WTC11 (cell line): ENCODE data around the gene INF2. TPM values are rescaled to one million over a fixed set of nuclear protein-coding genes. Genes with fewer than 3 reads are reported as not detected.

Experiments
- ATAC-seq: fragments of 200-7000 bp; cut with Tn5 transposase; 2 replicates; pipeline ENCODE4 v1.10.0; 2021; ENCODE audit warnings: mild to moderate bottlenecking, moderate library complexity
- CTCF ChIA-PET: fragments of 300-600 bp; sonication (Branson Sonifier 250); formaldehyde crosslinking; loops from one replicate; lab custom pipeline; 2021; ENCODE audit warnings: antibody characterized with exemption; lab: Charles Lee
- POLR2A ChIA-PET: fragments of 350-600 bp; sonication (Branson Sonifier 250); formaldehyde crosslinking; loops from one replicate; lab custom pipeline; 2021; ENCODE audit warnings: antibody characterized with exemption; lab: Charles Lee
- DNase-seq: peaks from one replicate; pipeline ENCODE4 v3.0.0; 2021; ENCODE audit warnings: low spot score
- H3K27ac Mint-ChIP-seq: 2 replicates; pipeline ENCODE4 v1.8.0; 2021; ENCODE audit warnings: mixed read lengths
- H3K27me3 Mint-ChIP-seq: 2 replicates; pipeline ENCODE4 v1.8.0; 2021; ENCODE audit warnings: low read depth, mild to moderate bottlenecking, moderate library complexity, mixed read lengths
- H3K36me3 Mint-ChIP-seq: 2 replicates; pipeline ENCODE4 v1.8.0; 2021; ENCODE audit warnings: mixed read lengths
- H3K4me1 Mint-ChIP-seq: 2 replicates; pipeline ENCODE4 v1.8.0; 2022; ENCODE audit warnings: mixed read lengths
- H3K4me3 Mint-ChIP-seq: 2 replicates; pipeline ENCODE4 v1.8.0; 2021; ENCODE audit warnings: mild to moderate bottlenecking, moderate library complexity, mixed read lengths
- H3K9me3 Mint-ChIP-seq: 2 replicates; pipeline ENCODE4 v1.8.0; 2021; ENCODE audit warnings: mixed read lengths
- CREM ChIP-seq: sonication (generic); formaldehyde crosslinking; IDR thresholded peaks from 2 replicates; pipeline ENCODE4 v1.8.1; 2022; ENCODE audit warnings: mild to moderate bottlenecking, missing genetic modification reagents, moderate library complexity
- EMX1 ChIP-seq: fragments of 250-450 bp; sonication (Bioruptor Pico); IDR thresholded peaks from 2 replicates; pipeline ENCODE4 v1.8.0; 2021; ENCODE audit warnings: mild to moderate bottlenecking
- FOXP1 ChIP-seq: sonication (generic); formaldehyde crosslinking; IDR thresholded peaks from 2 replicates; pipeline ENCODE4 v1.8.0; 2022; ENCODE audit warnings: missing genetic modification reagents, mild to moderate bottlenecking, moderate library complexity, borderline replicate concordance
- NFYB ChIP-seq: sonication (generic); formaldehyde crosslinking; conservative IDR thresholded peaks from 2 replicates; pipeline ENCODE4 v1.8.0; 2022; ENCODE audit warnings: low read depth, missing genetic modification reagents
- ZNF396 ChIP-seq: fragments of 250-450 bp; sonication (Bioruptor Pico); IDR thresholded peaks from 2 replicates; pipeline ENCODE4 v1.8.0; 2021; ENCODE audit warnings: mild to moderate bottlenecking, moderate library complexity, borderline replicate concordance
- total RNA-seq: library from RNA; stranded (reverse); gene quantifications from 3 replicates; pipeline ENCODE4 v1.2.3, GENCODE V29; 2021
- TF ChIP-seq, protein P1 (sequence below): sonication (generic); formaldehyde crosslinking; IDR thresholded peaks from 2 replicates; pipeline ENCODE4 v1.8.1; 2022; ENCODE audit warnings: low read depth, mild to moderate bottlenecking, moderate library complexity, missing genetic modification reagents, borderline replicate concordance
- TF ChIP-seq, protein P2 (sequence below): sonication (generic); formaldehyde crosslinking; conservative IDR thresholded peaks from 2 replicates; pipeline ENCODE4 v1.8.1; 2023; ENCODE audit warnings: mild to moderate bottlenecking, low read depth, missing genetic modification reagents, moderate library complexity
- TF ChIP-seq, protein P3 (sequence below): sonication (generic); formaldehyde crosslinking; IDR thresholded peaks from 2 replicates; pipeline ENCODE4 v1.8.1; 2022; ENCODE audit warnings: missing genetic modification reagents, borderline replicate concordance
- TF ChIP-seq, protein P4 (sequence below): sonication (generic); formaldehyde crosslinking; IDR thresholded peaks from 2 replicates; pipeline ENCODE4 v1.8.0; 2023; ENCODE audit warnings: mild to moderate bottlenecking, missing genetic modification reagents
- TF ChIP-seq, protein P5 (sequence below): sonication (generic); formaldehyde crosslinking; IDR thresholded peaks from 2 replicates; pipeline ENCODE4 v1.8.0; 2023; ENCODE audit warnings: missing genetic modification reagents
- TF ChIP-seq, protein P6 (sequence below): fragments of 250-450 bp; sonication (Bioruptor Pico); IDR thresholded peaks from 2 replicates; pipeline ENCODE4 v1.9.0; 2021; ENCODE audit warnings: mild to moderate bottlenecking
- TF ChIP-seq, protein P7 (sequence below): sonication (generic); formaldehyde crosslinking; IDR thresholded peaks from 2 replicates; pipeline ENCODE4 v1.8.1; 2022; ENCODE audit warnings: mild to moderate bottlenecking, moderate library complexity, missing genetic modification reagents

The INF2 gene
- total RNA-seq, 1 experiment from 2014 or later = 82.4 TPM

DNA sequence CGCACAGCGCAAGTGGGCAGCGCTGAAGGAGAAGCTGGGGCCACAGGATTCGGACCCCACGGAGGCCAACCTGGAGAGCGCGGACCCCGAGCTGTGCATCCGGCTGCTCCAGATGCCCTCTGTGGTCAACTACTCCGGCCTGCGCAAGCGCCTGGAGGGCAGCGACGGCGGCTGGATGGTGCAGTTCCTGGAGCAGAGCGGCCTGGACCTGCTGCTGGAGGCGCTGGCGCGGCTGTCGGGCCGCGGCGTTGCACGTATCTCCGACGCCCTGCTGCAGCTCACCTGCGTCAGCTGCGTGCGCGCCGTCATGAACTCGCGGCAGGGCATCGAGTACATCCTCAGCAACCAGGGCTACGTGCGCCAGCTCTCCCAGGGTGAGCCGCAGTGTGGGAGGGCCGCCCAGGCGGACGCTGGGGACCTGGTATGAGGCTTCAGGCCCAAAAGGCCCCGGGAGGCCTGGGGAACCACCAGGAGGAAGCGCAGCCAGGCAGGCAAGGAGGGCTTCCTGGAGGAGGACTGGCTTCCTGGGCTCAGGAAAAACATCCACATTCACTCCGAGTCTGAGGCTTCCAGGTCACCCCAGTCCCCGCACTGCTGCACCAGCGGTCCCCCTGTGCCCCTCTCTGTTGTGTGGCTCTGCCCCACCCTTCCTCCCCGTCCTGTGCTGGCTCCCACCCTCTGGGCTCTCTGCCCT is 12.1 kb downstream of the INF2 start:
- TF ChIP-seq, protein P1, sequence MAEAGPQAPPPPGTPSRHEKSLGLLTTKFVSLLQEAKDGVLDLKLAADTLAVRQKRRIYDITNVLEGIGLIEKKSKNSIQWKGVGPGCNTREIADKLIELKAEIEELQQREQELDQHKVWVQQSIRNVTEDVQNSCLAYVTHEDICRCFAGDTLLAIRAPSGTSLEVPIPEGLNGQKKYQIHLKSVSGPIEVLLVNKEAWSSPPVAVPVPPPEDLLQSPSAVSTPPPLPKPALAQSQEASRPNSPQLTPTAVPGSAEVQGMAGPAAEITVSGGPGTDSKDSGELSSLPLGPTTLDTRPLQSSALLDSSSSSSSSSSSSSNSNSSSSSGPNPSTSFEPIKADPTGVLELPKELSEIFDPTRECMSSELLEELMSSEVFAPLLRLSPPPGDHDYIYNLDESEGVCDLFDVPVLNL (CRISPR knock-in tag) = 0 out of 2 replicates have a peak, but pooled peaks have one; percentile 28
- 0 out of 2 replicates have a peak, but pooled peaks have one; percentile 43 for TF ChIP-seq FOXP1 (CRISPR knock-in tag)
- TF ChIP-seq, protein P2, sequence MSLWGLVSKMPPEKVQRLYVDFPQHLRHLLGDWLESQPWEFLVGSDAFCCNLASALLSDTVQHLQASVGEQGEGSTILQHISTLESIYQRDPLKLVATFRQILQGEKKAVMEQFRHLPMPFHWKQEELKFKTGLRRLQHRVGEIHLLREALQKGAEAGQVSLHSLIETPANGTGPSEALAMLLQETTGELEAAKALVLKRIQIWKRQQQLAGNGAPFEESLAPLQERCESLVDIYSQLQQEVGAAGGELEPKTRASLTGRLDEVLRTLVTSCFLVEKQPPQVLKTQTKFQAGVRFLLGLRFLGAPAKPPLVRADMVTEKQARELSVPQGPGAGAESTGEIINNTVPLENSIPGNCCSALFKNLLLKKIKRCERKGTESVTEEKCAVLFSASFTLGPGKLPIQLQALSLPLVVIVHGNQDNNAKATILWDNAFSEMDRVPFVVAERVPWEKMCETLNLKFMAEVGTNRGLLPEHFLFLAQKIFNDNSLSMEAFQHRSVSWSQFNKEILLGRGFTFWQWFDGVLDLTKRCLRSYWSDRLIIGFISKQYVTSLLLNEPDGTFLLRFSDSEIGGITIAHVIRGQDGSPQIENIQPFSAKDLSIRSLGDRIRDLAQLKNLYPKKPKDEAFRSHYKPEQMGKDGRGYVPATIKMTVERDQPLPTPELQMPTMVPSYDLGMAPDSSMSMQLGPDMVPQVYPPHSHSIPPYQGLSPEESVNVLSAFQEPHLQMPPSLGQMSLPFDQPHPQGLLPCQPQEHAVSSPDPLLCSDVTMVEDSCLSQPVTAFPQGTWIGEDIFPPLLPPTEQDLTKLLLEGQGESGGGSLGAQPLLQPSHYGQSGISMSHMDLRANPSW = no peak
- Mint-ChIP-seq H3K9me3 (peaks cover 8% of the 10 kb centered on the region), H3K36me3 (peaks cover 23% of the 10 kb centered on the region), H3K27ac (no peak overlapping the region), H3K4me3 (no peak overlapping the region), H3K4me1 (peaks cover 8% of the 10 kb centered on the region), H3K27me3 (no peaks in the 10 kb centered on the region)
- POLR2A ChIA-PET = no interaction called here
- no peak for DNase-seq
- CTCF ChIA-PET = interaction anchor here (1.1 kb wide), 1 partner anchor 36 kb away, joined by 4 read pairs; no protein-coding TSS in a partner anchor
- no peak for ATAC-seq

DNA sequence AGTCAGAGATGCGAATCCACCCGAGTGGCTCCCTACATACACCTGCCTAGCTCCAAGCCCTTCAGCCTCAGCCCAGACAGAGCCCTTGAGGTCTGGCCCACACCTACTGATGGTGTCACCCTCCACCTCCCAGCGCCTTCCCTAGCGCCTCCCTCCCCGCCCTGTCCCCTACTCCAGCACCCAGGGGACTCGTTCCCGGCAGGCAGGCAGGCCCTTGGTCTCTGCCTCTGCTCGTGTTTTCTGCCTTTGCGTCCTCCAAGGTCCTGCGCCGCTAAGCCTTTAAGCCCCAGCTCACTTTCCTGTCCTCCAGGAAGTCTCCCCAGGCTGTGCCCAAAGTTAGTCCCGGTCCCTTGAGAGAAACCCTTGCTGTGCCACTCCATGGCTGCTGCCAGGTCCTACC is 12.7 kb downstream of the INF2 start:
- CTCF ChIA-PET = no interaction called here
- POLR2A ChIA-PET = no interaction called here

More for the DNA sequence above, 12.7 kb downstream of the INF2 start:
- no peaks in the 10 kb centered on the region for H3K27me3 Mint-ChIP-seq
- ATAC-seq = no peak
- peaks cover 9% of the 10 kb centered on the region for H3K4me1 Mint-ChIP-seq
- H3K4me3 Mint-ChIP-seq = no peak overlapping the region
- peaks cover 8% of the 10 kb centered on the region for H3K9me3 Mint-ChIP-seq
- DNase-seq = no peak
- peaks cover 23% of the 10 kb centered on the region for H3K36me3 Mint-ChIP-seq
- H3K27ac Mint-ChIP-seq = no peak overlapping the region
- TF ChIP-seq, protein P3, sequence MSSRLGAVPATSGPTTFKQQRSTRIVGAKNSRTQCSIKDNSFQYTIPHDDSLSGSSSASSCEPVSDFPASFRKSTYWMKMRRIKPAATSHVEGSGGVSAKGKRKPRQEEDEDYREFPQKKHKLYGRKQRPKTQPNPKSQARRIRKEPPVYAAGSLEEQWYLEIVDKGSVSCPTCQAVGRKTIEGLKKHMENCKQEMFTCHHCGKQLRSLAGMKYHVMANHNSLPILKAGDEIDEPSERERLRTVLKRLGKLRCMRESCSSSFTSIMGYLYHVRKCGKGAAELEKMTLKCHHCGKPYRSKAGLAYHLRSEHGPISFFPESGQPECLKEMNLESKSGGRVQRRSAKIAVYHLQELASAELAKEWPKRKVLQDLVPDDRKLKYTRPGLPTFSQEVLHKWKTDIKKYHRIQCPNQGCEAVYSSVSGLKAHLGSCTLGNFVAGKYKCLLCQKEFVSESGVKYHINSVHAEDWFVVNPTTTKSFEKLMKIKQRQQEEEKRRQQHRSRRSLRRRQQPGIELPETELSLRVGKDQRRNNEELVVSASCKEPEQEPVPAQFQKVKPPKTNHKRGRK (CRISPR knock-in tag) = no peak
- no peak for TF ChIP-seq ZNF396 (CRISPR knock-in tag)
- TF ChIP-seq, protein P4, sequence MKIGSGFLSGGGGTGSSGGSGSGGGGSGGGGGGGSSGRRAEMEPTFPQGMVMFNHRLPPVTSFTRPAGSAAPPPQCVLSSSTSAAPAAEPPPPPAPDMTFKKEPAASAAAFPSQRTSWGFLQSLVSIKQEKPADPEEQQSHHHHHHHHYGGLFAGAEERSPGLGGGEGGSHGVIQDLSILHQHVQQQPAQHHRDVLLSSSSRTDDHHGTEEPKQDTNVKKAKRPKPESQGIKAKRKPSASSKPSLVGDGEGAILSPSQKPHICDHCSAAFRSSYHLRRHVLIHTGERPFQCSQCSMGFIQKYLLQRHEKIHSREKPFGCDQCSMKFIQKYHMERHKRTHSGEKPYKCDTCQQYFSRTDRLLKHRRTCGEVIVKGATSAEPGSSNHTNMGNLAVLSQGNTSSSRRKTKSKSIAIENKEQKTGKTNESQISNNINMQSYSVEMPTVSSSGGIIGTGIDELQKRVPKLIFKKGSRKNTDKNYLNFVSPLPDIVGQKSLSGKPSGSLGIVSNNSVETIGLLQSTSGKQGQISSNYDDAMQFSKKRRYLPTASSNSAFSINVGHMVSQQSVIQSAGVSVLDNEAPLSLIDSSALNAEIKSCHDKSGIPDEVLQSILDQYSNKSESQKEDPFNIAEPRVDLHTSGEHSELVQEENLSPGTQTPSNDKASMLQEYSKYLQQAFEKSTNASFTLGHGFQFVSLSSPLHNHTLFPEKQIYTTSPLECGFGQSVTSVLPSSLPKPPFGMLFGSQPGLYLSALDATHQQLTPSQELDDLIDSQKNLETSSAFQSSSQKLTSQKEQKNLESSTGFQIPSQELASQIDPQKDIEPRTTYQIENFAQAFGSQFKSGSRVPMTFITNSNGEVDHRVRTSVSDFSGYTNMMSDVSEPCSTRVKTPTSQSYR (CRISPR knock-in tag) = no peak
- no peak for TF ChIP-seq NFYB (CRISPR knock-in tag)
- TF ChIP-seq, protein P5, sequence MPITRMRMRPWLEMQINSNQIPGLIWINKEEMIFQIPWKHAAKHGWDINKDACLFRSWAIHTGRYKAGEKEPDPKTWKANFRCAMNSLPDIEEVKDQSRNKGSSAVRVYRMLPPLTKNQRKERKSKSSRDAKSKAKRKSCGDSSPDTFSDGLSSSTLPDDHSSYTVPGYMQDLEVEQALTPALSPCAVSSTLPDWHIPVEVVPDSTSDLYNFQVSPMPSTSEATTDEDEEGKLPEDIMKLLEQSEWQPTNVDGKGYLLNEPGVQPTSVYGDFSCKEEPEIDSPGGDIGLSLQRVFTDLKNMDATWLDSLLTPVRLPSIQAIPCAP (CRISPR knock-in tag) = no peak
- no peak for TF ChIP-seq CREM (CRISPR knock-in tag)
- TF ChIP-seq, protein P6, sequence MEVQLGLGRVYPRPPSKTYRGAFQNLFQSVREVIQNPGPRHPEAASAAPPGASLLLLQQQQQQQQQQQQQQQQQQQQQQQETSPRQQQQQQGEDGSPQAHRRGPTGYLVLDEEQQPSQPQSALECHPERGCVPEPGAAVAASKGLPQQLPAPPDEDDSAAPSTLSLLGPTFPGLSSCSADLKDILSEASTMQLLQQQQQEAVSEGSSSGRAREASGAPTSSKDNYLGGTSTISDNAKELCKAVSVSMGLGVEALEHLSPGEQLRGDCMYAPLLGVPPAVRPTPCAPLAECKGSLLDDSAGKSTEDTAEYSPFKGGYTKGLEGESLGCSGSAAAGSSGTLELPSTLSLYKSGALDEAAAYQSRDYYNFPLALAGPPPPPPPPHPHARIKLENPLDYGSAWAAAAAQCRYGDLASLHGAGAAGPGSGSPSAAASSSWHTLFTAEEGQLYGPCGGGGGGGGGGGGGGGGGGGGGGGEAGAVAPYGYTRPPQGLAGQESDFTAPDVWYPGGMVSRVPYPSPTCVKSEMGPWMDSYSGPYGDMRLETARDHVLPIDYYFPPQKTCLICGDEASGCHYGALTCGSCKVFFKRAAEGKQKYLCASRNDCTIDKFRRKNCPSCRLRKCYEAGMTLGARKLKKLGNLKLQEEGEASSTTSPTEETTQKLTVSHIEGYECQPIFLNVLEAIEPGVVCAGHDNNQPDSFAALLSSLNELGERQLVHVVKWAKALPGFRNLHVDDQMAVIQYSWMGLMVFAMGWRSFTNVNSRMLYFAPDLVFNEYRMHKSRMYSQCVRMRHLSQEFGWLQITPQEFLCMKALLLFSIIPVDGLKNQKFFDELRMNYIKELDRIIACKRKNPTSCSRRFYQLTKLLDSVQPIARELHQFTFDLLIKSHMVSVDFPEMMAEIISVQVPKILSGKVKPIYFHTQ = no peak
- no peak for TF ChIP-seq EMX1 (CRISPR knock-in tag)
- TF ChIP-seq, protein P7, sequence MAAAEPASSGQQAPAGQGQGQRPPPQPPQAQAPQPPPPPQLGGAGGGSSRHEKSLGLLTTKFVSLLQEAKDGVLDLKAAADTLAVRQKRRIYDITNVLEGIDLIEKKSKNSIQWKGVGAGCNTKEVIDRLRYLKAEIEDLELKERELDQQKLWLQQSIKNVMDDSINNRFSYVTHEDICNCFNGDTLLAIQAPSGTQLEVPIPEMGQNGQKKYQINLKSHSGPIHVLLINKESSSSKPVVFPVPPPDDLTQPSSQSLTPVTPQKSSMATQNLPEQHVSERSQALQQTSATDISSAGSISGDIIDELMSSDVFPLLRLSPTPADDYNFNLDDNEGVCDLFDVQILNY (CRISPR knock-in tag) = no peak
